H1 (cell line): ENCODE results near the gene ASPG.

ENCODE experiments used
- CBX5 ChIP-seq: fragments of 300-800, 300-1000 bp; sonication (generic); IDR thresholded peaks from 2 replicates; pipeline ENCODE4 v1.7.1; 2016; ENCODE audit warnings: antibody characterized with exemption, low read length, low read depth
- CTCF ChIP-seq, 3 experiments: IDR thresholded peaks; 1 replicate in 2 of 3; 2 replicates in 1 of 3; pipeline versions ENCODE4 v1.5.1 to v1.6.1; 2011; ENCODE audit warnings: low read length in 3 of 3, mild to moderate bottlenecking in 3 of 3, inconsistent platforms in 2 of 3, low read depth in 1 of 3, moderate library complexity in 1 of 3; ENCODE audit not compliant: insufficient read depth in 1 of 3; ENCODE audit errors: control extremely low read depth in 1 of 3
- HDAC2 ChIP-seq, 2 experiments: fragments of 300-600 bp in 1 of 2; sonication (generic) in 1 of 2; IDR thresholded peaks; 2 replicates each; pipeline ENCODE4 v1.6.1; 2011 to 2012; ENCODE audit warnings: low read depth in 2 of 2, low read length in 2 of 2, mild to moderate bottlenecking in 2 of 2, moderate library complexity in 2 of 2, borderline replicate concordance in 1 of 2, inconsistent platforms in 1 of 2

GRCh38 chr14:104080376-104081260 lies 4.9 kb upstream of the ASPG start:
- TF ChIP-seq CTCF (IDR thresholded peaks at IDR 0.05; ENCODE audit: control extremely low read depth in 1 of 3, insufficient read depth in 1 of 3, low read depth in 1 of 3, low read length in 3 of 3) (no peak), CBX5 (no peak), HDAC2 (IDR thresholded peaks at IDR 0.05; ENCODE audit: borderline replicate concordance in 1 of 2, low read depth in 2 of 2, low read length in 2 of 2) (no peak)
